DMS114 treated with DMSO at 0.1 percent for 48 hours (cell line): ENCODE results near the gene ABR.
"Not testable (repeated sequence)": the region's sequence is repeated elsewhere in the genome, so short reads cannot be mapped to it uniquely, and the experiment has no call there.

ENCODE experiments used
- DNase-seq: peaks from one replicate; lab custom pipeline; 2025; ENCODE audit not compliant: unreplicated experiment; lab: John Stamatoyannopoulos, UW

Gene ABR

GRCh38 chr17:1050246-1050995, 129.4 kb downstream of the ABR start:
- DNase-seq: no peak

GRCh38 chr17:1049446-1050225, 130.1 kb downstream of the ABR start:
- DNase-seq: no peak

DNA sequence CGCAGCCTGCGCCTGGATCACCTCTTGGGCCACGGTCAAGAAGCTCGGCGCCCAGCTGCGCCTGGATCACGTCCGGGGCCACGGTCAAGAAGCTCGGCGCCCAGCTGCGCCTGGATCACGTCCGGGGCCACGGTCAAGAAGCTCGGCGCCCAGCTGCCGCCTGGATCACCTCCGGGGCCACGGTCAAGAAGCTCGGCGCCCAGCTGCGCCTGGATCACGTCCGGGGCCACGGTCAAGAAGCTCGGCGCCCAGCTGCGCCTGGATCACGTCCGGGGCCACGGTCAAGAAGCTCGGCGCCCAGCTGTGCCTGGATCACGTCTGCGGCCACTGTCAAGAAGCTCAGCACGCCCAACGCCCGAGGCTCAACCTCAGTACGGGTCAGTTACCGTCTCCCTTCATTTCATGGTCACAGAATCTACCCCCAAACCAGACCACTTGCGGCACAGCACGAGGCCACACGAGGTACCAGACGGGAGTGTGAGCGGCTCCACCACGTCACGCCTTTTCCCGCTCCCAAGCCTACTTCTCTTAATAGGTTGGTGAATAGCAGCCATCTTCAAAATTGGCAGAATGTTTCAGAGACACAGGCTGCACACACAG, 131.2 kb downstream of the ABR start:
- not testable (repeated sequence) for DNase-seq

- DNase-seq: no peak
Measured at GRCh38 chr17:1047879-1048470, 131.8 kb downstream of the ABR start.

- no peak for DNase-seq
Measured at GRCh38 chr17:1047177-1047878, 132.5 kb downstream of the ABR start.

GRCh38 chr17:1045456-1045855, 134.3 kb downstream of the ABR start:
- DNase-seq: no peak

DNA sequence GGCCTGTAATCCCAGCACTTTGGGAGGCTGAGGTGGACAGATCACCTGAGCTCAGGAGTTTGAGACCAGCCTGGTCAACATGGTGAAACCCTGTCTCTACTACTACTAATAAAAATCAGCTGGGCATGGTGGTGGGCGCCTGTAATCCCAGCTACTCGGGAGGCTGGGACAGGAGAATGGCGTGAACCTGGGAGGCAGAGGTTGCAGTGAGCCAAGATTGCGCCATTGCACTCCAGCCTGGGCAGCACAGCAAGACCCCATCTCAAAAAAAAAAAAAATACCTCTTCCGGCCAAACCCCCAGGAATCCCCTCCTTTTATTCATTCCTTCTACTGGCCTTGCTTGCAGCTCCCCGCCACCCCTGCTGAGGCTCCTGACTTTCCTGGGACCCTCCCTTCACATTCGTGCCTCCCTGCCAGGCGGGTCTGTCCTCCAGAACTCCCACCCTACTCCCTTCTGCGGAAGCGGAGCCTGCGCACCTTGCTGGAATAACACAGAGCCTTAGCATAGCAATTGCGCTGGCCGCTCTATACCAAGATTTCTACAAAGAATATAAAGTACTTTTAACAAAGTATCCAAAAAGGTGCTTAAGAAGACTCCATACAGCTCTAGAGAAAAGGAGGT, 135.3 kb downstream of the ABR start:
- not testable (repeated sequence) for DNase-seq

DNA sequence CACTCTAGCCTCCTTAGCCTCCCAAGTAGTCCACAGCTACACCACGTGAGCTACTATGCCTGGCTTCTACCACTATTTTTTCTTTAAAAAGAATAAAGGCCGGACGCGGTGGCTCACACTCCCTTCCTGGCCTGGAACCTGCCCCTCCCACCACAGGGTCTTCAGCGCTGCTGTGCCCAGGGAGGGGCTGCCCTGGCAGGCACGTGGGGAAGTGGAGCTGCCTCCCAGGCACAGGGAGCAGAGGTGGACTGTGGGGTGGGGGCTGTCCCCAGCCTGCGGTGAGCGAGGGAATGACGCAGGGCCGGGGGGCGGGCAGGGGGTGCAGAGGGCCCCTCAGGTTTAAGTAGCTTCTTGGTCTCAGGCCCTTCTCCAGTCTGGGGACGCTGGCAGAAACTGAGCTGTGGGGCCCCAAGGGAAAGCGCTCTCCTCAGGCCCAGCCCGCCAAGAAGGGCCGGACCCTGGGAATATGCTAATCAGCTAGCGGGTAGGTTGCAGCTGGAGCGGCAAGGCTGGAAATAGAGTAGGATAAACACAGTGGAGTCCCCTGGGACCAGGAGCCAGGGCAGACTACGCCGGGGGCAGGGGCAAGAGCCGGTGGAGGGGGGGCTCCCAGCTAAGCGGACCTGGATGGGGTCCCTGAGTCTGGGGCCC, 136.1 kb downstream of the ABR start:
- DNase-seq: no peak

- DNase-seq: no peak
Measured at GRCh38 chr17:1042486-1042885, 137.3 kb downstream of the ABR start.

- no peak for DNase-seq
Measured at GRCh38 chr17:1041746-1042145, 138.0 kb downstream of the ABR start.

DNA sequence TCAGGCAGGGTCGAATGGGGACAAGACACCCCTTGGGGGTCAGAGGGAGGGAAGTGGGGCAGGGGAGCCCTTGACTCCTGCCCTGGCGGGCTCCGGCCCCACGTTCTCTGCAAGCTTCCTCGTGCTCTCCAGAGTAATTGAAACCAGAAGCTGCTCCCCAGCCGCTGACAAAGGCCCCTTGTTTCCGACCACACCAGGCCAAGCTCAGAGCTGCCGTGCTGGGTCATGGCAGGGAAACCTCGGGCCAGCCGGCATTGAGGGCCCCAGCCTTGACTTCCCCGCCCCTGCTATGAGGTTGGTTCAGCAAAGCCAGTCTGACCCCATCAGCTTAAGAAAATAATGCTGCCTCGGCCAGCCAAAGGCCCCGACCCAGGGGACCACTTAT, 139.6 kb downstream of the ABR start:
- no peak for DNase-seq

DNA sequence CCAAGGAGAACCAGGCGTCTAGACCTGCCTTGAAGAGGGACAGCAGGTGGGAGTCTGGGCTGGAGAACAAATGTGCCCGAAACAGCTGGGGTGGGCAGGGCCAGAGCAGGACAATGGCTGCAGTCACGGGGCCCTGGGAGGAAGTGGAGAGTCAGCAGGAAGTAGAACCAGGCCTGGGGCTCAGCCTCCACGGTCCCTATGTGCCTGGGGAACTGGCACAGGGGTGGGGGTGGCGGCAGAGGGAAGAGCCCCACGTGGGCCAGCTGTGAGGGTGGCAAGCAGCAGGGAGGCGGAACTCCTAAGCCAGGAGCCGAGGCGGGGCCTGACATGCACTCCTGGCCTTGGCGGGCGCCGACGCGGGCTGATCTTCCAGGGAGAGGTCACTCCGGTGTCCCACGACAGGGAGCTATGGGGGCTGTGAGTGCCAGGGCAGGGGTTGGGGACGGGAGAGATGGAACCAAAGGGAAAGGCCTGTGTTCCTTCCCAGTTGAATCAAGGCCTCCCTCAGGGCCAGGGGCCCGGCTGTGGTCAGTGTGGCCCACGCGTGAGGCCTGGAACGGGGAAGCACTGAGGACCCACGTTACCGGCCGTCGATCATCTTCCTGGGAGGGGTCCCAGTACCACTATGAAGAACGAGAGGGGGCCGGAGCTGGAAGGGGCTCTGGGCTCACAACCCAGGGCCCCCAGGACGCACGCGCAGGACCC, 140.1 kb downstream of the ABR start:
- no peak for DNase-seq

- no peak for DNase-seq
Measured at GRCh38 chr17:1039123-1039507, 140.7 kb downstream of the ABR start.

- DNase-seq: no peak
Measured at GRCh38 chr17:1038459-1039122, 141.2 kb downstream of the ABR start.

DNA sequence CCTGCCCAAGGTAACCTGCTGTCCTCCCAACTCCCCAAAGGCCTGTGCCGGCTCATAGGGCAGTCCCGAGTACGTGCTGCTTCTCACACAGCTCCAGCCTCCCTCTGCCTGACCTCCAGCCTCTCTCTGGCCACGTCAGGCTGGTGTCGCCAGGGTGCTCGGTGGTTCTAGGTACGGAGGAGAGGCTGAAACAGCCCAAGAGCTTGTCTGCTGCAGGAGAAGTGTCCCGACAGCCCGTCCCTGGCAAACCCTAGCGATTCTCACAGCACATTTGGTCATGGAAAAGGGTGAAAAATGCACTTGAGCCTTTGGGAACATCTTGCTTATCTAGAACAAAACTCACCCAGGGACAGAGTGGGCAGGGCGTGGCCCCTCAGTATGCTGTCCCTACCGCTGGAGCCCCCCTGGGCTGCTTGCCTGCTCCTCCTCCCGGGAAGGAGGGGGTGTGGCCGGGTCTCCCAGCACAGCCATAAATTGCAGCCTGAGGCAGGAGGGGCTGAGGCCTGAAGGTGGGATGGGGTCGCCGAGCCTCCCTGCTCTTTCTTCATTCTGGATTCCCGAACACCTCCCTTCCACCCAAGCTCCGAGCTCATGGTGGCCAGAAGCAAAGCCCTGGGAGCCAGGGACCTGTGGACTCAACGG, 142.4 kb downstream of the ABR start:
- DNase-seq: no peak

GRCh38 chr17:1036845-1037237, 142.9 kb downstream of the ABR start:
- no peak for DNase-seq

GRCh38 chr17:1036171-1036844, 143.5 kb downstream of the ABR start:
- no peak for DNase-seq

DNA sequence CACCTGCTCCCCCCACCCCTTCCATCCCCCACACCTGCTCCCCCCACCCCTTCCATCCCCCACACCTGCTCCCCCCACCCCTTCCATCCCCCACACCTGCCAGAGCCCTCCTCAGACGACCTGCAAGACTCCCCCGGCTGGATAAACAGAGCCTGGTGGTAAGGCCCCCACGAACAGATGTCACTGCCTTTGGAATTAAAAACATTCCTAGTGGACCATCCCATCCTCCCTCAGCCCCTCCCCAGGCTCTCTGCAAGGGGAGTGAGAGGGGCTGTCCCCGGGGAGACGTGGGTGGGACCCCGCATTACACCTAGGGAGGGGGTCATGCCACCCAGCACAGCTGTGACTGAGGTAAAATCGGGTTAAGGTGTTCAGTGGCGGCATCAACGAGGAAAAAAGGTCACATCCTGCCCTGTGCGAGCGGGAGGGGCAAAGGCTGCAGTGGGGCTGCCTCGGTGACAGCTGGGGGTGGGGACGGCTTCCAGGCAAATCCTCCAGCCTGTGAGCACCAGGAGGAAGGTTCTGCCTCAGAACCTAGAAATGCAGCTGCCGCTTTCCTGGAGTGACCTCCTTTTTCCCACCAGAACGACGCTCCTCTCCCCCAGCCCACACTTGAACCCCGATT, 144.1 kb downstream of the ABR start:
- DNase-seq: no peak
